ENCODE results near the gene HYPK.

HYPK gene

GRCh38 chr15:43779016-43779415 lies 21.4 kb upstream of the HYPK start:
- TF ChIP-seq CTCF (conservative IDR thresholded peaks at IDR 0.05; ENCODE audit: low read depth, low read length), result no peak
- no peak overlapping the region for H3K4me3 ChIP-seq (ENCODE audit: low read length)
- no peak for DNase-seq (ENCODE audit: low read depth)

- TF ChIP-seq CTCF (conservative IDR thresholded peaks at IDR 0.05; ENCODE audit: low read depth, low read length), result no peak
- no peak for DNase-seq (ENCODE audit: low read depth)
- H3K4me3 ChIP-seq (ENCODE audit: low read length), result no peak overlapping the region
These were observed 11.0 kb upstream of the HYPK start for GRCh38 chr15:43789409-43789808.

GRCh38 chr15:43791993-43792760 lies 8.2 kb upstream of the HYPK start, which contains the start of gene SERF2:
TSS of gene SERF2 (plus strand) at chr15:43792320. CDS start at chr15:43792377, 57 bp downstream.
- H3K4me3 ChIP-seq (ENCODE audit: low read length), result peak within 1 kb of the TSS; percentile 99
- no peak for TF ChIP-seq CTCF (conservative IDR thresholded peaks at IDR 0.05; ENCODE audit: low read depth, low read length)
- DNase-seq (ENCODE audit: low read depth), result peak; percentile 98

- peak overlapping the region; percentile 99 for H3K4me3 ChIP-seq (ENCODE audit: low read length)
- no peak for DNase-seq (ENCODE audit: low read depth)
- TF ChIP-seq CTCF (conservative IDR thresholded peaks at IDR 0.05; ENCODE audit: low read depth, low read length), result no peak
These were observed 7.5 kb upstream of the HYPK start for GRCh38 chr15:43792761-43793476.

- DNase-seq (ENCODE audit: low read depth), result no peak
- H3K4me3 ChIP-seq (ENCODE audit: low read length), result peak overlapping the region; percentile 99
- TF ChIP-seq CTCF (conservative IDR thresholded peaks at IDR 0.05; ENCODE audit: low read depth, low read length), result no peak
These were observed 6.8 kb upstream of the HYPK start for GRCh38 chr15:43793647-43794046.

- DNase-seq (ENCODE audit: low read depth), result peak; percentile 22
- H3K4me3 ChIP-seq (ENCODE audit: low read length), result peak overlapping the region; percentile 99
- TF ChIP-seq CTCF (conservative IDR thresholded peaks at IDR 0.05; ENCODE audit: low read depth, low read length), result no peak
These were observed 5.9 kb upstream of the HYPK start for GRCh38 chr15:43794269-43795037.

Data from retinal pigment epithelial cell (primary cell).